Karpas-422 (cell line): ENCODE data around the gene TMEM239. TPM values are rescaled to one million over a fixed set of nuclear protein-coding genes. Genes with fewer than 3 reads are reported as not detected.
A peak's percentile ranks its signal among the peaks of the same experiment; 100 is the strongest.

Source experiments
- DNase-seq: peaks from one replicate; pipeline ENCODE4 v3.0.0-alpha.2; 2015
- H2AFZ ChIP-seq: fragments of 200-600 bp; sonication (generic); 2 replicates; pipeline ENCODE4 v1.6.1; 2014; ENCODE audit warnings: antibody characterized with exemption, low read length, mixed read lengths
- H3K27ac ChIP-seq: fragments of 200-600 bp; sonication (generic); 2 replicates; pipeline ENCODE4 v1.5.1; 2014; ENCODE audit warnings: mild to moderate bottlenecking, low read length, moderate library complexity
- H3K27me3 ChIP-seq: fragments of 200-600 bp; sonication (generic); 2 replicates; pipeline ENCODE4 v1.6.1; 2014; ENCODE audit warnings: low read length, mixed read lengths
- H3K36me3 ChIP-seq: fragments of 200-600 bp; sonication (generic); 2 replicates; pipeline ENCODE4 v1.6.1; 2014; ENCODE audit warnings: low read length, mixed read lengths; ENCODE audit not compliant: insufficient read depth
- H3K4me1 ChIP-seq: fragments of 200-600 bp; sonication (generic); 2 replicates; pipeline ENCODE4 v1.6.1; 2014; ENCODE audit warnings: mild to moderate bottlenecking, low read length, mixed read lengths
- H3K4me2 ChIP-seq: fragments of 200-600 bp; sonication (generic); 2 replicates; pipeline ENCODE4 v1.6.1; 2014; ENCODE audit warnings: low read length, low read depth, mild to moderate bottlenecking; ENCODE audit not compliant: poor library complexity, severe bottlenecking
- H3K4me3 ChIP-seq: fragments of 200-600 bp; sonication (generic); 2 replicates; pipeline ENCODE4 v1.5.1; 2014; ENCODE audit warnings: mild to moderate bottlenecking, antibody characterized with exemption, low read length, mixed read lengths
- H3K79me2 ChIP-seq: fragments of 200-600 bp; sonication (generic); 2 replicates; pipeline ENCODE4 v1.6.1; 2014; ENCODE audit warnings: mild to moderate bottlenecking, low read length, mixed read lengths
- H3K9ac ChIP-seq: fragments of 200-600 bp; sonication (generic); 2 replicates; pipeline ENCODE4 v1.6.0; 2014; ENCODE audit warnings: low read length
- H3K9me2 ChIP-seq: fragments of 200-600 bp; sonication (generic), shearing (Covaris generic); replicated peaks from 2 replicates; pipeline ENCODE4 v1.6.0; 2014; ENCODE audit warnings: mild to moderate bottlenecking, low read length, moderate library complexity; ENCODE audit not compliant: insufficient read depth
- H3K9me3 ChIP-seq: fragments of 300-700, 200-600 bp; sonication (generic); 2 replicates; pipeline ENCODE4 v1.6.1; 2014; ENCODE audit warnings: low read length, mixed read lengths
- H4K20me1 ChIP-seq: fragments of 200-600 bp; sonication (generic); 2 replicates; pipeline ENCODE4 v1.6.1; 2014; ENCODE audit warnings: mild to moderate bottlenecking, antibody characterized with exemption, low read length, low read depth; ENCODE audit not compliant: insufficient read depth
- total RNA-seq: library from RNA; depleted of rRNA; stranded (reverse); fragments of >200 nt; shearing (Covaris generic); gene quantifications from 2 replicates; pipeline ENCODE4 v1.2.3, GENCODE V29; 2014; ENCODE audit warnings: low replicate concordance

The TMEM239 gene
- total RNA-seq, 1 experiment from 2014 or later, result not detected

DNA sequence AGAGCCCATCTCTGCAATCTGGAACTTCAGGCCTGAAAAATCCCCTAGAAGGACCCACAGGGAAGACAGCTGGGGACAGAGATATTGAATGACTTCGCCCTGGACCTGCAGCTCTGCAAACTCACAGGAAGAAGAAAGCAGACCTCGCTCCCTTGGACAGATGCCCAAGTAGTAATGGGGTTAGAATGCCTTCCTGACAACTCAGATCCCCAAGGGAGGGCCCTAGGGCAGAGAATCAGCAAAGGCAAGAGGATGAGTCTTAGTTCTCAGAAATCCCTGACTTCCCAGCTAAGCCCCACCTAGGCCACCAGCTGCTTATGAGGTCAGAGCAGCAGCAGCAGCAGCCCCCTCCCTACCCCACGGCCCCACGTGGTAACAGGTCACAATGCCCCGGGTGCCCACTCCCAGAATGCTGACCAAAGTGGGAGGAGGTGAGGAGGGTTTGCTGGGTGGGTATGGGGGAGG, 1.5 kb upstream of the TMEM239 start, which contains the start of gene C20orf141:
Gene C20orf141, plus strand, starts transcription at position 401 of the 465 bp plus-strand sequence. CDS start 198 bp downstream, outside the sequence.
- H2AFZ ChIP-seq, result no peak within 1 kb of the TSS
- DNase-seq, result no peak
- no peaks in the 10 kb centered on the region for H3K9me2 ChIP-seq
- no peaks in the 10 kb centered on the region for H3K4me1 ChIP-seq
- H4K20me1 ChIP-seq, result no peaks in the 10 kb centered on the region
- no peak within 1 kb of the TSS for H3K4me2 ChIP-seq
- no peaks in the 10 kb centered on the region for H3K79me2 ChIP-seq
- H3K27me3 ChIP-seq, result no peaks in the 10 kb centered on the region
- no peaks in the 10 kb centered on the region for H3K9me3 ChIP-seq
- H3K27ac ChIP-seq, result no peak within 1 kb of the TSS
- H3K9ac ChIP-seq, result no peak within 1 kb of the TSS
- H3K4me3 ChIP-seq, result no peak within 1 kb of the TSS
- no peaks in the 10 kb centered on the region for H3K36me3 ChIP-seq

DNA sequence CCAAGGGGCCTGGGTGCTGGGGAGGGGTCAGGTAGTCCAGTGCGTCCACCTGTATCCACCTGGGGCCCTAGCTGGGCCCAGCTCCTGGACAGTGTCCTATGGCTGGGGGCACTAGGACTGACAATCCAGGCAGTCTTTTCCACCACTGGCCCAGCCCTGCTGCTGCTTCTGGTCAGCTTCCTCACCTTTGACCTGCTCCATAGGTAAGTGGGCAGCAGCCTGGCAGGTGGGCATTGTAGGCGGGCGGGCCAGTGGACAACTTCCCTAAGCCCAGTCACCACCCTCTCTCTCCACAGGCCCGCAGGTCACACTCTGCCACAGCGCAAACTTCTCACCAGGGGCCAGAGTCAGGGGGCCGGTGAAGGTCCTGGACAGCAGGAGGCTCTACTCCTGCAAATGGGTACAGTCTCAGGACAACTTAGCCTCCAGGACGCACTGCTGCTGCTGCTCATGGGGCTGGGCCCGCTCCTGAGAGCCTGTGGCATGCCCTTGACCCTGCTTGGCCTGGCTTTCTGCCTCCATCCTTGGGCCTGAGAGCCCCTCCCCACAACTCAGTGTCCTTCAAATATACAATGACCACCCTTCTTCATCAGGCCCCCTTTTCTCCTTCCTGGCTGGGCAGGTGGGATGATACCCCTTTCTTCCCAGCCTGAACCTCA, 793 bp upstream of the TMEM239 start:
- Histone ChIP-seq H3K4me2 (no peak overlapping the region), H3K79me2 (no peaks in the 10 kb centered on the region)
- no peak for DNase-seq

DNA sequence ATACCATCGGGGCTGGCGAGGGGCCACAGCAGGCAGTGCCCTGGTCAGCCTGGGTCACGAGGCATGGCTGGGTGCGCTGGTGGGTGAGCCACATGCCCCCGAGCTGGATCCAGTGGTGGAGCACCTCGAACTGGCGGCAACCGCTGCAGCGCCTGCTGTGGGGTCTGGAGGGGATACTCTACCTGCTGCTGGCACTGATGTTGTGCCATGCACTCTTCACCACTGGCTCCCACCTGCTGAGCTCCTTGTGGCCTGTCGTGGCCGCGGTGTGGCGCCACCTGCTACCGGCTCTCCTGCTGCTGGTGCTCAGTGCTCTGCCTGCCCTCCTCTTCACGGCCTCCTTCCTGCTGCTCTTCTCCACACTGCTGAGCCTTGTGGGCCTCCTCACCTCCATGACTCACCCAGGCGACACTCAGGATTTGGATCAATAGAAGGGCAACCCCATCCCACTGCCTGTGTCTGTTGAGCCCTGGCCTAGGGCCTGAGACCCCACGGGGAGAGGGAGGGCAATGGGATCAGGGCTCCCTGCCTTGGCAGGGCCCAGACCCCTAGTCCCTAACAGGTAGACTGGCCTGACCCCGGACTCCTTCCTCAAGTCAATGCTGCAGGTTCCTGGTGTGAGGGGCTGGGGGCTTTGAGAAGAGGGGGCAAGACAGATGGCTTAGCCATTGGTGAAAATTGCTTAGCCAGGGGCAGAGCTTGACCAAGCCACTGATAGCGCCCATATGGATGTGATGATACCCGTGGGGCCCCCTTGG, 598 bp downstream of the TMEM239 start:
- no peaks in the 10 kb centered on the region for H4K20me1 ChIP-seq
- peak; percentile 88 for DNase-seq
- H3K27me3 ChIP-seq, result no peaks in the 10 kb centered on the region
- H3K27ac ChIP-seq, result no peak overlapping the region
- no peaks in the 10 kb centered on the region for H3K9me3 ChIP-seq
- H3K9me2 ChIP-seq, result no peaks in the 10 kb centered on the region
- H3K9ac ChIP-seq, result peak overlapping the region; percentile 36
- no peak overlapping the region for H3K4me2 ChIP-seq
- peak overlapping the region; percentile 89; the same call in 1 of the 2 replicates for H2AFZ ChIP-seq
- no peaks in the 10 kb centered on the region for H3K79me2 ChIP-seq
- H3K36me3 ChIP-seq, result no peaks in the 10 kb centered on the region
- no peaks in the 10 kb centered on the region for H3K4me1 ChIP-seq
- H3K4me3 ChIP-seq, result no peak overlapping the region

More for the DNA sequence above, 793 bp upstream of the TMEM239 start:
- Histone ChIP-seq H3K4me3 (no peak overlapping the region), H3K9me3 (no peaks in the 10 kb centered on the region), H3K4me1 (no peaks in the 10 kb centered on the region), H3K27me3 (no peaks in the 10 kb centered on the region), H3K9ac (no peak overlapping the region), H4K20me1 (no peaks in the 10 kb centered on the region), H2AFZ (no peak overlapping the region), H3K27ac (no peak overlapping the region), H3K9me2 (no peaks in the 10 kb centered on the region), H3K36me3 (no peaks in the 10 kb centered on the region)

DNA sequence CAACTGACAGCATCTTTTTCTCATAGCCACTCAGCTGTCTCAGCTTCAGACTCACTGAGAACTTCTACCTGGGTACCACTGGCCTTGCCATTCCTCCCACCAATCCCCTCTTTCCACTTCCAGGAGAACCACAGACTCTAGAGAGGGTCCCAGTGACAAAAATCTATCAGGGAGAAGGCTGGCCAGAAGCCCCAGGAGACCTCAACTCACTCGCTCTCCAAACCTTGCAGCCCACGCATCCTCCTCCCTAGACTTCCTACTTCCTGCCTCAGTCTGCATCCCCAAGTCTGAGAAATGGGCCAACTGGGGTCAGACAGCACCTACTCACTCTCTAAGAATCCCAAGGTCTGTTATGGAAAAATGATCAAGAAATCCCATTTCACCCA, 1.2 kb downstream of the TMEM239 start:
- no peaks in the 10 kb centered on the region for H3K79me2 ChIP-seq
- no peaks in the 10 kb centered on the region for H3K9me3 ChIP-seq
- no peaks in the 10 kb centered on the region for H3K27me3 ChIP-seq
- no peak overlapping the region for H2AFZ ChIP-seq
- no peak overlapping the region for H3K9ac ChIP-seq
- no peak overlapping the region for H3K4me2 ChIP-seq
- no peak overlapping the region for H3K4me3 ChIP-seq
- H3K9me2 ChIP-seq, result no peaks in the 10 kb centered on the region
- H3K27ac ChIP-seq, result no peak overlapping the region
- H3K4me1 ChIP-seq, result no peaks in the 10 kb centered on the region
- H3K36me3 ChIP-seq, result no peaks in the 10 kb centered on the region
- H4K20me1 ChIP-seq, result no peaks in the 10 kb centered on the region
- no peak for DNase-seq

DNA sequence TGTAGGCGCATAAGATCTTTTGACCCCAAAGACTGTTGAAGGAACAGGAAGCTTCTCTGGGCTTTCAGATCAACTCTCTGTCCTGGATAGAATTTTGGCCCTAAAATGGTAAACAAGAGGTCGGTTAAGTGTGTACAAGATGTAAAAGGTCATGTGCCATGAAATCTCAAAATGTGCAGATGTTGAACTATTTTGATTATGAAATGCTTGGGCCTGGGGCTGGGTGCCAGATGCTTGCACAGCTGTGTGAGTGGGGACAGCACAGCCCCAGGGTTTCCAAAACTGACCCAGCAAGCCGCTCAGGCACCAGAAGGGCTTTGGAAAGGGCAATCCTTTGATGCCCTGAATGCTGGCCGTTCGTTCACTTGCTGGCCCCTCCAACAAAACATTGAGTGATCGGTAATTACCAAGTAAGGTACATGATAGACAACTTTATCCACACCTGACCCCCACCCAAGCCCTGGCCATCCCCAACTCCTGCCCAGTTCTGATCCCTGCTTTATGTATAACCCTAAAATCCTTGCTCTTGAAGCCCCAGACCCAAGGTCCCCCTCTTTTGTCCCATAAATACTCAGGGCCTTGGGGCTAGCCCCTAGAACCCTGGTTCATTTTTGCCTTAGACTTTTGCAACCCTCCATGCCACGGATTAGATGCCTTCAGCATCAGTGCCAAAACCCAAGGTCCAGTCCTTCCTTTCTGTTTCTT, 1.9 kb downstream of the TMEM239 start:
- no peaks in the 10 kb centered on the region for H3K79me2 ChIP-seq
- no peak overlapping the region for H3K9ac ChIP-seq
- no peaks in the 10 kb centered on the region for H3K9me3 ChIP-seq
- no peaks in the 10 kb centered on the region for H3K27me3 ChIP-seq
- no peaks in the 10 kb centered on the region for H3K4me1 ChIP-seq
- H3K4me3 ChIP-seq, result no peak overlapping the region
- H4K20me1 ChIP-seq, result no peaks in the 10 kb centered on the region
- DNase-seq, result no peak
- no peak overlapping the region for H3K27ac ChIP-seq
- no peaks in the 10 kb centered on the region for H3K9me2 ChIP-seq
- H2AFZ ChIP-seq, result no peak overlapping the region
- H3K36me3 ChIP-seq, result no peaks in the 10 kb centered on the region
- no peak overlapping the region for H3K4me2 ChIP-seq

DNA sequence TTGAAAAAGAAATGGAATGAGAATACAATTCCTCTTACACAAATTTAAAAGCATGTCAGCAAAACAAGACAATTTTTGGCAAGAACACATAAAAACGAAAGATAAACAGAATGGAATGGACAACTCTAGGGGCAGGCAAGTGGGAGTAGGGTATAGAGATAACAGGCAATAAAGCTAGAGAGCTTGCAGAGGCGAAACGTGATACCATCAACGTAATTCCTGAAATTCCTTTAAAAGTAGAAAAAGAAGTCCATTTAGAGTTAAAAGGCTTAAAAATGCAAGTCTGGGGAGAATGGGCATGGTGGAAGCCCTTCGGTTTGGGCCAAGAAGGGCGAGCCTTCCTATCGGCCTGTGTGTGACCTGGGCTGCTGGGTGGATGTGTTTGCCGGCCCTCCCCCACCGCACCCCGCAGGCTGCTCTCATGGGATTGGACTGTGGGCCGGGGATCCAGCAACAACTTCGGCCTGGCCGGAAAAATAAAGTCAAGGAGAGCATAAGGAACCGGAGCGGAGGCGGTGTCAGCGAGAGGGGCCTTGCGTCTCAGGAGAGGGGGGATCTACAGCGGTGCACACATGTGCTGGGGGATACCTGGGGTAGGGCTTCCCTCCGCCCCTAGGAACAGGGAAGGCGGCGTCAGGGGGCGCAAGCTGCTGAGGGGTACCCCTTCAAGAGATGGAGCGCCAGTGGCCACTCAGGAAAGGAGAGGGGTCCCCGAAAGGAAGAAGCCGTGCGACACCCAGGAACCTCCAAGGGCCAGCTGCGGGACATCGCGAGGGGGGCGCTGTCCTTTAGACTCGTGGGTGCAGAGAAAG, 4.1 kb downstream of the TMEM239 start:
- Histone ChIP-seq H3K9ac (no peak overlapping the region), H3K27me3 (no peaks in the 10 kb centered on the region)

DNA sequence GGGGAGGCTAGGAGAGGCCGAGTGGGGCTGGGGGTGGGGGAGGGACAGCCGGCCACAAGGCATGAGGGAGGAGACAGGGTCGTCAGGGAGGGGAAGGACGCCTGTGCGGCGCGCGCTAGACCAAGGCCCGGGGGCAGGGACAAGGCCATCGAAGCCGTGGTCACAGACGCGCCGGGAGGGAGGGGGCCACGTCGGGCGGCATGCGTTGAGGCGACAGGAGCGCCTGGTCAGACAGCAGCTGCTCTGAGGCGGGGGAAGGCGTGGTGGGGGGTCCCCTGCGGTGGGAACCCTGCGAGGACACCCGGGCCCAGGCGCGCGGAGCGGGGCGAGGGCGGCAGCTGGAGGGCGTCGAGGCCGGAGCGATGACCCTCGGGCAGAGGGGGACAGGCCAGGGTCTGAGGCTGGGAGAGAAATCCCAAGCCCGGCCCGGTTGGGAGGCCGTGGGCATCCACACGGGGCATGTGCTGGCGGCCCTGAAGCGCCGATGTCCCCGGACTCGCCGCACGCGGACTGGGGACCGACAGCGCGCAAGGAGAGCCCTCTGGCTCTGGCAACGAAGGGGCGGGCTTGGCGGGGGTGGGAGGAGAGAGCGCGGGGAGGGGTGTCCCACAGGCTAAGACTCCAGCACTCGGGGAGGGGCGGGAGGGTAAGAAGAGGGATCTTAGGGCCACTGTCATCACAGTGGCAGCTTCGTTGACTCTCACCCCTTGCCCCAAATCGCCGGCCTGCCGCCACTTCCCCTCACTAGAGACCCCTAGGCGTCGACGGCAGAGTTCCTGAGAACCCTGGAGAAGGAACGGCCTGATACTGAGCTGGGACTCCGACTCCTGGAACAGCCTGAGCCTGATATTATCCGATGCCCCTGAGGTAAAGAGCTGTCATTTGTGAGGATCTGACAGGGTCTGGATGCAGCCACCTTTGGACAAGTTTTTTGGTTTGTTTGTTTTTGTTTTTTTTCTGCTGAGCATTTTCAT, 5.0 kb downstream of the TMEM239 start:
- Histone ChIP-seq H3K79me2 (no peaks in the 10 kb centered on the region), H3K4me1 (peaks cover 6% of the 10 kb centered on the region), H3K4me2 (no peak overlapping the region), H3K4me3 (no peak overlapping the region), H4K20me1 (no peaks in the 10 kb centered on the region), H2AFZ (no peak overlapping the region), H3K36me3 (no peaks in the 10 kb centered on the region), H3K9ac (no peak overlapping the region), H3K27ac (no peak overlapping the region), H3K9me2 (no peaks in the 10 kb centered on the region), H3K27me3 (no peaks in the 10 kb centered on the region), H3K9me3 (no peaks in the 10 kb centered on the region)
- no peak for DNase-seq

More for the DNA sequence above, 4.1 kb downstream of the TMEM239 start:
- Histone ChIP-seq H3K79me2 (no peaks in the 10 kb centered on the region), H3K4me1 (no peaks in the 10 kb centered on the region), H3K4me3 (no peak overlapping the region), H2AFZ (no peak overlapping the region), H3K27ac (no peak overlapping the region), H3K36me3 (no peaks in the 10 kb centered on the region), H3K4me2 (no peak overlapping the region), H4K20me1 (no peaks in the 10 kb centered on the region), H3K9me2 (no peaks in the 10 kb centered on the region), H3K9me3 (no peaks in the 10 kb centered on the region)
- DNase-seq, result no peak
